GM21723 (cell line): ENCODE measurements around the gene BRSK2.
"Not testable (repeated sequence)": the region's sequence is repeated elsewhere in the genome, so short reads cannot be mapped to it uniquely, and the experiment has no call there.

Experiments
- ATAC-seq: cut with Tn5 transposase; IDR thresholded peaks from one replicate; pipeline ENCODE4 v1.9.1; 2021; ENCODE audit warnings: mild to moderate bottlenecking, moderate library complexity; ENCODE audit not compliant: unreplicated experiment

BRSK2 gene

DNA sequence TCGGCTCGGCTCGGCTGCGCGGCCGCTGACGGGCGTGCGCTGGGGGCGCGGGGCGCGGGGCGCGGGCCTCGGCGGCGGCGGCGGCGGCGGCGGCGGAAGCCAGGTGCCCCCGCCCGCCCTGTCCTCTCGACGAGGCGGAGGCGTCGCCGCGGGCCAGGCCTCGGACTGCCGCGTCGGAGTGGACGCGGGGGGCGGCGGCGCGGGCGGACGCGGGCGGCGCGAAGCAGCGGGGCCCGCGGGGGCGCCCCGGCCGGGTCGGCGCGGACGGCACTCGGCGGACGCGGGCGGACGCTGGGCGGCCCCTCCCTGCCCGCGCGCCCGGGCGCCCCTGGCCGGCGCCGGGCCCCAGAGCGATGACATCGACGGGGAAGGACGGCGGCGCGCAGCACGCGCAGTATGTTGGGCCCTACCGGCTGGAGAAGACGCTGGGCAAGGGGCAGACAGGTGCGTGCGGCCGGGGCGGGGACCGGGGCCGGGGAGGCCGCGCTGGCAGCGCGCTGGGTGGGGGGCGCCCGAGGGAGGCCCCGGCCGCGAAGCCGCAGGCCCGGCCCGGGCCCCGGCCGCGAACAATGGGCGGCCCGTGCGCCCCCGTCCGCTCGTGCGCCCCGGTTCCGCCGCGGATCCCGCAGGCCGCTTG, at the start of gene BRSK2:
Gene BRSK2, plus strand, starts transcription at position 3 of the 637 bp plus-strand sequence. Its CDS starts 351 bp downstream, at position 354.
- no peak for ATAC-seq

DNA sequence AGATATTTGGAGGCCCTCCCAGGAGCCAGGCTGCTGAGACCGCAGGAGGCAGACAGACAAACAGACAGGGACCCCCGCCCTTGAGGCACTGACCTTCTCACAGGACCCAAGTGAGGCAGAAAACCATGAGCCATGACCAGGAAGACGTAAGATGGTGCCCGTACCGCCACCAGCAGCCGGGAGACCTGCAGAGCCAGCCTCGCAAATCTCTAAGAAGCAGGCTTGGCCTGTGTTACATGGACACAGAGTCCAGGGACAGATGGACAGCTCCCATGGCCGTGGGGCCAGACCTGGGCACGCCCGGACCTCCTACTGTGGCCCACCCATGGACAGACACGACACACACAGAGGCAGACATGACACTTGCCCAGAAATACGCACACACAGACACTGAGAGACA, 49.6 kb upstream of the BRSK2 start:
- no peak for ATAC-seq

DNA sequence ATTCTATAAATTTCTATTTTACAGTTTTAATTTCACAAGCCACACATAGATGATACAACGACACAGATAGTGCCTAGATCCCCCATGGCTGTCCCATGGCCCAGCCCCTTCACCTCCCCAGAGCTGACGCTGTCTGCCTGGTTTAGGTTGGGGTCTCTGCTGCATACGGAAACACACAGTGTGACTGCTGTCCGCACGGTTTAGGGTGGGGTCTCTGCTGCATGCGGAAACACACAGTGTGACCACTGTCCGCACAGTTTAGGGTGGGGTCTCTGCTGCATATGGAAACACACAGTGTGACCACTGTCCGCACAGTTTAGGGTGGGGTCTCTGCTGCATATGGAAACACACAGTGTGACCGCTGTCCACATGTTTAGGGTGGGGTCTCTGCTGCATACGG, 48.5 kb upstream of the BRSK2 start:
- ATAC-seq = not testable (repeated sequence)

DNA sequence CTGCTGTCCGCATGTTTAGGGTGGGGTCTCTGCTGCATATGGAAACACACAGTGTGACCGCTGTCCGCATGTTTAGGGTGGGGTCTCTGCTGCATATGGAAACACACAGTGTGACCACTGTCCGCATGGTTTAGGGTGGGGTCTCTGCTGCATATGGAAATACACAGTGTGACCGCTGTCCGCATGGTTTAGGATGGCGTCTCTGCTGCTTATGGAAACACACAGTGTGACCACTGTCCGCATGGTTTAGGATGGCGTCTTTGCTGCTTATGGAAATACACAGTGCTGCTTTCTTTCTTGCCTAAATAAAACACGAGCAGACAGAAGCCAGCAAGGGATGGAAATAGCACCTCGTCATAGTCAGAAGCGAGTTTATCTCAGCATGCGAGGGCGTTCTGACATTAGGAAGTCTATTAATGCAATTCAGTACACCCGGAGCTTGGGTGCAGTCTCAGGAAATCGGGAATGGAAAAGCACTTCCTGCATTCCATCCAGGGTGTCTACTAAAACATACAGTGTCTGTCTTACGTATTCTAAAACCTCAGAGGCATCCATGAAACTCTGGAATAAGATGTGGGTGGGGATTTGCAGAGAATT, 47.7 kb upstream of the BRSK2 start:
- ATAC-seq = no peak

GRCh38 chr11:1342946-1343345, 46.8 kb upstream of the BRSK2 start:
- ATAC-seq = no peak

DNA sequence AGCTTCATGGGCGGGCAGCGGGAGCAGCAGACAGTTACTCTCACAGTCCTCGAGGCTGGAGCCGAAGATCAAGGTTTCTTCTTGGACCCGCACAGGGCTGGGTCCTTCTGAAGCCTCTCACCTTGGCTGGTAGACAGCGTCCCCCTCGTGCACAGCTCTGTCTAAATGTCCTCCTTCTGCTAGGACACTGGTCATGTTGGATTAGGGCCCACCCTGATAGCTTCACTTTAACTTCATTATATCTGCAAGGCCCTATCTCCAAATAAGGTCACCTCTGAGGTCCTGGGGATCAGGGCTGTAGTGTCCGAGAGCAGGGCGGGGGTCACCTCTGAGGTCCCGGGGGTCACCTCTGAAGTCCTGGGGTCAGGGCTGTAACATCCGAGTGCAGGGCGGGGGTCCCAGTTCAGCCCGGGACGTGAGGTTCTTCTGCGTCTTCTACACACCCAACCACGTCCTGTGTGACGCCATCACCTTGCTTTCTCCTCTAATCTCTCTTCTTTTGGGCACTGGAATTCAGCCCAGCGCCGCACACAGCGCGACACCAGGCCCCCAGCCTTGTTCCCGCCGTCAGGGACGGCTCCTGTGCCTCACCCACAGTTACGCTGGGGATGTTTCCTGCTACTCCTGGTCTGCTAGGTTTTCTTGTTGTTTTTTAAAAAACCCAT, 46.2 kb upstream of the BRSK2 start:
- ATAC-seq = no peak

DNA sequence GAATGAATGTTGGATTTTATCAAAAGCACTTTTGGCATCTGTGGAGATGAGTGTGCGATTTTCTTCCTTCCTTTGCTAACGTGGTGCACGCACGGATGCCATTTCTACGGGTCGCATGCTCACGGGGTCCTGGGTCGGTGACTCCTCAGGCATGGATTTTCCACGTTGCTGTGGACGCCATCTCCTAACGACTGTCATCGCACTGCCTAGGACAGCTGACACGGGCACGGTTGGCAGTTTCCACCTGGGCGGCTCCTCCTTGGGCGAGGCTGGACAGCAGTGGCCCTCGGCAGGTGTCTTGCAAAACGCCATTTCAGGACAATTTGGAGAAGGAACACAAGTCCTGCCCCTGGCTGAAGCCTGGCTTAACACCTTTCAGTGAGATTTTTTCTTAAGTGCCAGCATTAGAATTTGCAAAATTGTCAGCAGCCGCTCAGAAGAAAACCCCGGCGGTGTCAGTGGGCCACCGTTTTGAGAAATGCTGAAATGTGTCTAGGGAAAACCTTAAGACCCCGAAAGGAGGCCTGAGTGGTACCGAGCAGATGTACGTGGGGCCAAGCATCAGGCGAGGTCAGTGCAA, 45.6 kb upstream of the BRSK2 start:
- no peak for ATAC-seq

- no peak for ATAC-seq
These were observed 43.8 kb upstream of the BRSK2 start for GRCh38 chr11:1345737-1346513.

DNA sequence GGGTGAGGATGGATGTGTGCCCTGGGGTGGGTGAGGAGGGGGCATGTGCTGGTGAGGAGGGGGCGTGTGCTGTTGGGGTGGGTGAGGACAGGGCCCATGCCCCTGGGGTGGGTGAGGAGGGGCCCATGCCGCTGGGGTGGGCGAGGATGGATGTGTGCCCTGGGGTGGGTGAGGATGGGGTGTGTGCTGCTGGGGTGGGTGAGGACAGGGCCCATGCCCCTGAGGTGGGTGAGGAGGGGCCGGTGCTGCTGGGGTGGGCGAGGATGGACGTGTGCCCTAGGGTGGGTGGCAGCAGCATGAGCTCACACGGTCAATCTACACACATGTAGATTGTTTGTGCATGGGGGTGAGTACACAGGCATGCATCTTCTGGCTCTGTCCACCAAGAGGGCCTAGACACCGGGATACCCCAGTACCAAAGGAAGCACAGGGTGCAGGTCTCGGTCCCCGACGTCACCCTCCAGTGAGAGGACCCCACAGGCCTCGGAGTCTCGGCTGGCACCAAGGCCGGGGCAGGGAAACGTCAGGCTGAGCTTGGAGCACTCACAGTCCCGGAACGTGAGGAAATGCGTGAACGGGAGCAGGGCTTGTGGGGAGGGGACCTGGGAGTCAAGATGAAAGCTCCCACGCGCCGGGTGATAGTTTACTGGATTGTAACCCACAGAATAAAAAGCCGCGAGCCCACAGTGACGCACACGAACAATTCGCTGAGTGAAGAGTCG, 42.9 kb upstream of the BRSK2 start:
- no peak for ATAC-seq

GRCh38 chr11:1347411-1347999, 42.2 kb upstream of the BRSK2 start:
- not testable (repeated sequence) for ATAC-seq

GRCh38 chr11:1348146-1348795, 41.5 kb upstream of the BRSK2 start:
- ATAC-seq = no peak

DNA sequence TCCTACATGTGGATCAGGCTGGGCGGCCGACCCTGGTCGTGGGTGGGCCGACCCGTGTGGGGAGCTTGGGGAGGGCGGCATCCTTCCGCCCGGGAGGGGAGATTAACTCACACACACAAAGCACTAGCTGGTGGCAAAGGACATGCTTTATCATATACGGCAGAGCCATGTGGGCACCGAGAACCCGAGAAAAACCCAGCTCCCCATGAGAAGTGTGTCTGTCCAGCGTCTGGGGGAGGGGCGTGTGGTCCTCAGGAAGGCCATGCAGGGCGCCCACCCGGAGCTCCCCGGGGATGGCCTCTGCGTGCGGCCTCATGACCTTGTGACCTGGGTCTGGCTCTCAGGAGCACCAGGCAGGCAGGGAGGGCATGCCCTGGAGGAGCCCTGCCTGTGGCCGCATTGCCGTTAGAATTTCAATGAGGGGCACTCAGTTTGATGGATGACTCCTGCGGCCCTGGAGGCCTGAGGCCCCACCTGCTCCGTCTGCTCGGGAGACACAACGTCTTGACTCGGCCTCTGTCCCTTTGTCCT, 40.9 kb upstream of the BRSK2 start:
- ATAC-seq = no peak

- no peak for ATAC-seq
These were observed 40.2 kb upstream of the BRSK2 start for GRCh38 chr11:1349327-1350041.

DNA sequence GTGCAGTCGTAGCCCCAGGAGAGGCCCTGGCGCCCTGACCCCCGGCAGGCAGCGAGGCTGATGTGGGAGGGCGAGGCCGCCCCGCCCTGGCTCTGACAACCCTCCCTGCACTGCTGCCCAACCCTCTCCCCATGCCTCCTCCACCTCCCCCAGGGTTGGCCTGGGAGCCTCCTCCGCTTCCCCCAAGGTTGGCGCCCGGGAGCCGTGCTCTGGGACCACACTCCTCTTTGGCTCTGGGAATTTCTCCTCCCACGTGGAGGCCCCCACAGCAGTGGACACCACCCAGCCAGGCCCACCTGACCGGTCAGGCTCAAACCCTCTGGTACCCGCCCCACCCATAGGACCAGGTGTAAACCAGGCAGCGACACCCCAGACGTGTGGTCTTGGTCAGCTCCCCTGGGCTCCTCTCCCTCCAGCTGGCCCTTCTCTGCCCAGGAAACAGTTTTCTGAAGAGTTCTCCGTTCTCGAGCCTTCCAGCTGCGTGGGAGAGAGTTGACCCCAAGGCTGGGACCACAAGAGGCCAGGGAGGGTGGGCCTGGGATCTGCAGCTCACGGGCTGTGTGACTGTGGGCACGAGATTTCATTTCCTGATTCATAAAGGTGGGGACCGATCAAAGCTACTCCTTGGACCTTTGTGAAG, 39.5 kb upstream of the BRSK2 start:
- ATAC-seq = no peak

- no peak for ATAC-seq
These were observed 38.3 kb upstream of the BRSK2 start for GRCh38 chr11:1351278-1351937.

DNA sequence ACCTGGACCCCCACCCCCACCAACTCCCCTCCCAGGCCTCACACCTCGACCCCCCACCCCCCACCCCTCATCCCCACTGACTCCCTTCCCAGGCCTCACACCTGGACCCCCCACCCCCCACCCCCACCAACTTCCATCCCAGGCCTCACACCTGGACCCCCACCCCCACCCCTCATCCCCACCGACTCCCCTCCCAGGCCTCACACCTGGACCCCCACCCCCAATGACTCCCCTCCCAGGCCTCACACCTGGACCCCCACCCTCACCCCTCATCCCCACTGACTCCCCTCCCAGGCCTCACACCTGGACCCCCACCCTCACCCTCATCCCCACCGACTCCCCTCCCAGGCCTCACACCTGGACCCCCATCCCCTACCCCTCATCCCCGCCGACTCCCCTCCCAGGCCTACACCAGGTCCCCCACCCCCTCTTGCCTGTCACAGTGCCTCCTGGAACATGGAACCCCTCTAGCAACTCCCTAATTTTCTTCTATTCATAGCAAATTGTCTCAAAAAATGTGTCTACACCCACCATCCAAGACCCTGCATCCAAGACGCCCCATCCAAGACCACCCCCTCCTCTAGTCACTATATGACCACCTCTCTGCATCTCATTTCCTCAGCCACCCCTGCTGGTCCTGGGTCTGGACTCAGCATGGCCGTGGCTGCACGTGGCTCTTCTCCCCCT, 36.9 kb upstream of the BRSK2 start:
- ATAC-seq = no peak
